Fibroblast of skin of scalp (primary cell): ENCODE data around the gene THSD4.

ENCODE experiments used
- DNase-seq: peaks from one replicate; pipeline ENCODE4 v3.0.0-alpha.2; 2013

THSD4 gene

GRCh38 chr15:71736286-71736947 is 621.1 kb downstream of the THSD4 start:
- DNase-seq: no peak

GRCh38 chr15:71737761-71738160 is 622.5 kb downstream of the THSD4 start:
- no peak for DNase-seq

- DNase-seq: no peak
Measured at GRCh38 chr15:71739355-71739754, 624.1 kb downstream of the THSD4 start.

- DNase-seq: no peak
Measured at GRCh38 chr15:71742964-71743363, 627.7 kb downstream of the THSD4 start.

GRCh38 chr15:71743861-71744382 is 628.7 kb downstream of the THSD4 start:
- DNase-seq: peak; percentile 56

- no peak for DNase-seq
Measured at GRCh38 chr15:71746719-71747118, 631.4 kb downstream of the THSD4 start.

- DNase-seq: peak; percentile 58
Measured at GRCh38 chr15:71747128-71748083, 632.1 kb downstream of the THSD4 start.

- peak; percentile 14 for DNase-seq
Measured at GRCh38 chr15:71748293-71748718, 633.0 kb downstream of the THSD4 start.

GRCh38 chr15:71749500-71749899 is 634.2 kb downstream of the THSD4 start:
- DNase-seq: no peak

GRCh38 chr15:71752128-71752527 is 636.9 kb downstream of the THSD4 start:
- no peak for DNase-seq

- DNase-seq: peak; percentile 92
Measured at GRCh38 chr15:71752604-71753289, 637.5 kb downstream of the THSD4 start.

- peak; percentile 58 for DNase-seq
Measured at GRCh38 chr15:71753346-71753745, 638.1 kb downstream of the THSD4 start.

- no peak for DNase-seq
Measured at GRCh38 chr15:71754660-71755059, 639.4 kb downstream of the THSD4 start.

GRCh38 chr15:71755092-71755970 is 640.1 kb downstream of the THSD4 start:
- no peak for DNase-seq

GRCh38 chr15:71756599-71757352 is 641.5 kb downstream of the THSD4 start:
- no peak for DNase-seq

GRCh38 chr15:71757741-71758530 is 642.7 kb downstream of the THSD4 start:
- no peak for DNase-seq

- DNase-seq: no peak
Measured at GRCh38 chr15:71758711-71759110, 643.4 kb downstream of the THSD4 start.

- DNase-seq: no peak
Measured at GRCh38 chr15:71760852-71761251, 645.6 kb downstream of the THSD4 start.

- peak; percentile 38 for DNase-seq
Measured at GRCh38 chr15:71761649-71762048, 646.4 kb downstream of the THSD4 start.

- DNase-seq: no peak
Measured at GRCh38 chr15:71768184-71768583, 652.9 kb downstream of the THSD4 start.
